ENCODE results near the gene CHAF1B. TPM values are rescaled to one million over a fixed set of nuclear protein-coding genes. Genes with fewer than 3 reads are reported as not detected.
A peak's percentile ranks its signal among the peaks of the same experiment; 100 is the strongest.

Gene CHAF1B
- total and polyA plus RNA-seq, 7 donors: 0.68 to 12.6 (median 8.4) TPM

DNA sequence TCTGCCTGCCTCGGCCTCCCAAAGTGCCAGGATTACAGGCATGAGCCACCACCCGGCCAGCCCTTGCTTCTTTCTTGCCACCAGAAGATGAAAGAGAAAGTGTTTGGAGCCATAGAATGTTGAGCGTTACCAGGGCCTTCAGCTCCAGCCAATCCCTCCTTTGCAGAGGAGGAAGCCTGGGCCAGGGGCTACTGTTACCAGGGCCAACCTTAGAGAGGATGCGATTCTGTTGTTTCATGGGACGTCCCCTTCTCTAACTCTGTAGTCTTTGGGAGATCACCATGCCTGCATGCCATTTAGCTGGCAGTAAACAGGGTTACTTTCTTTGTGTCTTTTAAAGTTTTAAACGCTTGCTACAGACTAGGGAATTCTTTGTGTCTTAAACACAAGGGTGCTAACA is 49.0 kb downstream of the CHAF1B start:
- TF ChIP-seq, protein P1, sequence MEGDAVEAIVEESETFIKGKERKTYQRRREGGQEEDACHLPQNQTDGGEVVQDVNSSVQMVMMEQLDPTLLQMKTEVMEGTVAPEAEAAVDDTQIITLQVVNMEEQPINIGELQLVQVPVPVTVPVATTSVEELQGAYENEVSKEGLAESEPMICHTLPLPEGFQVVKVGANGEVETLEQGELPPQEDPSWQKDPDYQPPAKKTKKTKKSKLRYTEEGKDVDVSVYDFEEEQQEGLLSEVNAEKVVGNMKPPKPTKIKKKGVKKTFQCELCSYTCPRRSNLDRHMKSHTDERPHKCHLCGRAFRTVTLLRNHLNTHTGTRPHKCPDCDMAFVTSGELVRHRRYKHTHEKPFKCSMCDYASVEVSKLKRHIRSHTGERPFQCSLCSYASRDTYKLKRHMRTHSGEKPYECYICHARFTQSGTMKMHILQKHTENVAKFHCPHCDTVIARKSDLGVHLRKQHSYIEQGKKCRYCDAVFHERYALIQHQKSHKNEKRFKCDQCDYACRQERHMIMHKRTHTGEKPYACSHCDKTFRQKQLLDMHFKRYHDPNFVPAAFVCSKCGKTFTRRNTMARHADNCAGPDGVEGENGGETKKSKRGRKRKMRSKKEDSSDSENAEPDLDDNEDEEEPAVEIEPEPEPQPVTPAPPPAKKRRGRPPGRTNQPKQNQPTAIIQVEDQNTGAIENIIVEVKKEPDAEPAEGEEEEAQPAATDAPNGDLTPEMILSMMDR (IDR thresholded peaks at IDR 0.05): no peak
- WGBS, 3 donors: 85 to 89% (median 88%) methylated on average over 6 of the region's 6 CpGs
- H3K9me3 ChIP-seq: no peaks in the 10 kb centered on the region
- no peak overlapping the region for H3K27ac ChIP-seq
- H3K4me3 ChIP-seq: no peak overlapping the region
- intact Hi-C loops (cut with DNase I): no loop called here
- no peak for ATAC-seq
- no peak for DNase-seq
- H3K4me1 ChIP-seq: peaks cover 13% of the 10 kb centered on the region
- H3K27me3 ChIP-seq (ENCODE audit: insufficient read depth in 3 of 3, low read length in 2 of 3): no peaks in the 10 kb centered on the region
- no peaks in the 10 kb centered on the region for H3K36me3 ChIP-seq (ENCODE audit: insufficient read depth in 1 of 2, low read depth in 1 of 2)

DNA sequence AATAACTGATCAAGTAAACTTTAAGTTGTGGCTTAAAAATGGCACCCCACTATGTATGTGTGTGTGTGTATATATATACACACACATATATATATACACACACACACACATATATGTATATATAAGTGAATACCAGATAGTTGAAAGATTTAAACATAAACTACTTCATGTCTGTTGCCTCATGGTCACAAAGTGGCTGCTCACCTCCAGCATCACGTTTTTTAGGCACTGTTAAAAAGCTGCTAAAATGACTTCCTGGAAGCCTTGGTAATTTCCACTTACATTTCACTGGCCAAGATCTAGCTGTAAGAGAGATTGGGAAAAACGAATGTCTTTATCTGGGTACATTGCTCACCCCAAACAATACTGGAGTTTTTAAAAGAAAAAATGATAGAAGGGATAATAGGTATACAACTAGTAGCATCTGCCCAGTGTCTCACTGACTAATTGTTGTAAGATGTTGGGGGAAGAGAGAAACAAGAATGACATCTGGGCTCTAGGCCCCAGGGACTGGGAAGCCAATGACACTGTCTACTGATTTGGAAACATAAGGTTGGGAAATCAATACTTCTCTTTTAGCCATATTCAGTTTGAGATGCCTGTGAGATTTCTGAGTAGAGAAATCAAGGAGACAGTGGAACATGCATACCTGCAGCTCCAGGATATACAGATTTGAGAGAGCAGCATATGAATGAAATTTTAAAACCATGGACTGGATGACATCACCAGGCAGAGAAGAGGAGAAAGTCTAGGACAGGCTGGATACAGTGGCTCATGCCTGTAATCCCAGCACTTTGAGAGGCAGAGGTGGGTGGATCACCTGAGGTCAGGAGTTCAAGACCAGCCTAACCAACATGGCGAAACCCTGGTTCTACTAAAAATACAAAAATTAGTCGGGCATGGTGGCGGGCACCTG is 51.9 kb downstream of the CHAF1B start:
- 87 to 92% (median 89%) methylated on average over 5 of the region's 5 CpGs for WGBS, 3 donors
- no peaks in the 10 kb centered on the region for H3K9me3 ChIP-seq
- no peaks in the 10 kb centered on the region for H3K27me3 ChIP-seq (ENCODE audit: insufficient read depth in 3 of 3, low read length in 2 of 3)
- TF ChIP-seq, protein P1 (IDR thresholded peaks at IDR 0.05): no peak
- H3K4me1 ChIP-seq: no peaks in the 10 kb centered on the region
- H3K27ac ChIP-seq: no peak overlapping the region
- no peak overlapping the region for H3K4me3 ChIP-seq
- intact Hi-C loops (cut with DNase I): no loop called here
- no peaks in the 10 kb centered on the region for H3K36me3 ChIP-seq (ENCODE audit: insufficient read depth in 1 of 2, low read depth in 1 of 2)
- peak in 2 of 4 donors; percentile 29 to 40 for ATAC-seq
- no peak for DNase-seq

DNA sequence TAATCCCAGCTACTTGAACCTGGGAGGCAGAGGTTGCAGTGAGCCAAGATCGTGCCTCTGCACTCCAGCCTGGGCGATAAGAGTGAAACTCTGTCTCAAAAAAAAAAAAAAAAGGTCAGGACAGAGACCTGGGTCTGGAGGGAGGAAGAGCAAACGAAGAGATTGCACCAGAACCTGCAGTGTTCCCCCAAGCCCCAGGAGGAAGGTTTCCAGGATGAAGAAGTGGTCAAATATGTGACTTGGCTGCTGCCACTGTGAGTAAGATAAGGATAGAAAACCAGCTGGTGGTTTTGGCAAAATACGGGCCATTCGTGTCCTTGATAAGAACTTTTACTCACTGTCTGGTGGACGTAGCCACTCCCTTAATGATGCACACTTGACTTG is 52.5 kb downstream of the CHAF1B start:
- ATAC-seq: peak; percentile 17 to 71 (median 58)
- H3K9me3 ChIP-seq: no peaks in the 10 kb centered on the region
- no peaks in the 10 kb centered on the region for H3K4me1 ChIP-seq
- H3K4me3 ChIP-seq: no peak overlapping the region
- no peaks in the 10 kb centered on the region for H3K36me3 ChIP-seq (ENCODE audit: insufficient read depth in 1 of 2, low read depth in 1 of 2)
- 50 to 59% (median 50%) methylated on average over 6 of the region's 6 CpGs for WGBS, 3 donors
- no peaks in the 10 kb centered on the region for H3K27me3 ChIP-seq (ENCODE audit: insufficient read depth in 3 of 3, low read length in 2 of 3)
- DNase-seq: no peak
- TF ChIP-seq, protein P1 (IDR thresholded peaks at IDR 0.05): no peak
- H3K27ac ChIP-seq: no peak overlapping the region
- intact Hi-C loops (cut with DNase I): no loop called here

DNA sequence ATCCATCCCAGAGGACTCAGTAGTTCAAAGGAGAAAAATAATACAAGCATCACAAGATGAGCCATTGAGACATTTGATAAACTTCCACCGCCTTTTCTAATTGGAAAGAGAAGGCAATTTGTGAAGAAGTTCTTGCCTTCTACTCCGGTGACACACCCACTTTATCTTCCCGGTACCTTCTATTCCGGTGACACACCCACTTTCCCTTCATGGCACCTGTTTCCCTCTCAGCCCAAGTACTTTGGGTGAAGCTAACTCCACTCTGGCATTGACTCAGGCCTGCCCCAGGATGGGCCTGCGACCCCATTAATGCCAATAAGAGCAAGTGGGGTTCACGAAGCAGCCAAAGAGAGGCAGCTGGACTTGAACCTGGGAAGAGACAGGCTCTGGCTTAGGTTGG is 56.5 kb downstream of the CHAF1B start:
- ATAC-seq (no peak), DNase-seq (no peak)
- Histone ChIP-seq H3K27me3 (ENCODE audit: insufficient read depth in 3 of 3, low read length in 2 of 3) (no peaks in the 10 kb centered on the region), H3K4me1 (no peaks in the 10 kb centered on the region), H3K4me3 (no peak overlapping the region), H3K27ac (no peak overlapping the region), H3K36me3 (ENCODE audit: insufficient read depth in 1 of 2, low read depth in 1 of 2) (peaks cover 0 to 11% of the 10 kb centered on the region in 2 donors), H3K9me3 (no peaks in the 10 kb centered on the region)
- intact Hi-C loops (cut with DNase I): no loop called here
- WGBS, 3 donors: 94% methylated on average over 6 of the region's 6 CpGs
- TF ChIP-seq, protein P1 (IDR thresholded peaks at IDR 0.05): no peak

Data from psoas muscle (tissue), 8 donors.